Germinal center (tissue), 1 donor: ENCODE results near the gene TMEM217.
"Not testable (repeated sequence)": the region's sequence is repeated elsewhere in the genome, so short reads cannot be mapped to it uniquely, and the experiment has no call there.

Source experiments
- DNase-seq: peaks from one replicate; pipeline ENCODE4 v3.0.0; 2012; ENCODE audit warnings: mixed read lengths, low spot score

Gene TMEM217

GRCh38 chr6:37180610-37181009, 77.3 kb downstream of the TMEM217 start:
- DNase-seq: not testable (repeated sequence)

- DNase-seq: no peak
These were observed 77.9 kb downstream of the TMEM217 start for GRCh38 chr6:37180075-37180474.

DNA sequence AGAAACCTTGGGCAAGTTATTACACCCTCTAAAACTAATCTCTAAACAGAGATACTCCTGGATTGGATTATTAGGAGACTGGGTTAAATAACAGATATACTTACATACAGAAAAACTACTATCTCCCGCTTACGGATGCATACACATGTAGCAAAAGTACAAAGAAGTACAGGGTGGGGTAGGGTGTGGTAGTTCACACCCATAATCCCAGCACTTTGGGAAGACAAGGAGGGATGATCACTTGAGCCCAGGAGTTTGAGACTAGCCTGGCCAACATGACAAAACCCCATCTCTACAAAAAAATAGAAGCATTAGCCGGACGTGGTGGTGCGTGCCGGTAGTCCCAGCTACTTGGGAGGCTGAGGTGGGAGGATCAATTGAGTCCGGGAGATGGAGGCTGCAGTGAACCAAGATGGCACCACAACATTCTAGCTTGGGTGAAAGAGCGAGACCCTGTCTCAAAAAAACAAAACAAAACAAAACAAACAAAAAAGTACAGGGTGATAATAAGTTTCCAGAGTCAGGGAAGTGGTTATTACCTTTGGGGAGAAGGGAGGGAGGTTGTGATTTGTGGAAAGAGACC, 79.9 kb downstream of the TMEM217 start:
- no peak for DNase-seq

DNA sequence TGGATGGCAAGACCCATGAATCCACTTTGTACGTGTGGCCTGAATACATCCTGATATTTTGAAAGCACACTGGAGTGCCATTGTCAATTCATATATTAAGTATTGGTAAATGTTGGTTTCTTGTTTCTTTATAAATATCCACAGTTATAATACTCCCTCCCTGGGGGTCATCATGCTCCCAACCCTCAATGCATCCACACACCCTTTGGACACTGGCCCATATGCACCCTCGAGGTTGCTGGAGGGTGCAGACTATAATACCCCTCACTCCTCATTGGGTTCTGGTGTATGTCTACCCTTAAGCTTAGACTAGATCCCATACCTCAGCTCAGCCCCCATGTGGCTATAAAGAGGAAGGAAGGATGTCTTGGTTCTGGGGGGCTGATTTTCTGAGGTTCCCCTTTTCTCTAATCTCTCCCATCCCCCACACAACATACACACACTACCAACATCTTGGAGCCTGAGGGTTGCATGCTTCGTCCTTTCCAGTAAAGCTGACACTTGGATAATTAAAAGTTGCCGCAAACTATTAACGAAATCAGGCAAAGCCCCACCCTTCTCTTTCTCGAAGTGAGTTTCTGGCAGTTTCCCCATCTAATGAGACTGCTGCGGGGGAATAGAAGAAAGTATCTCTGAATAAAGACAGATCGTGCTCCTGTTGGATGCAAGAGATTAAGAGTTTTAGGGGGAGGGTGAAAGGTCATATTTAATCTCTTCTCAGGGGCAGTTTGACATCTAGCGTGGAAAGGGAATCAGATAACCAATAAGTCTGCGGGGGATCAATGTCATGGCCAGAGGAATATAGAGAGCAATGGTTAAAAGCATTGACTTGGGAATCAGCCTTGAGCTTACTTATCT, 80.6 kb downstream of the TMEM217 start:
- DNase-seq: peak; percentile 71

GRCh38 chr6:37176268-37177076, 81.5 kb downstream of the TMEM217 start:
- no peak for DNase-seq

DNA sequence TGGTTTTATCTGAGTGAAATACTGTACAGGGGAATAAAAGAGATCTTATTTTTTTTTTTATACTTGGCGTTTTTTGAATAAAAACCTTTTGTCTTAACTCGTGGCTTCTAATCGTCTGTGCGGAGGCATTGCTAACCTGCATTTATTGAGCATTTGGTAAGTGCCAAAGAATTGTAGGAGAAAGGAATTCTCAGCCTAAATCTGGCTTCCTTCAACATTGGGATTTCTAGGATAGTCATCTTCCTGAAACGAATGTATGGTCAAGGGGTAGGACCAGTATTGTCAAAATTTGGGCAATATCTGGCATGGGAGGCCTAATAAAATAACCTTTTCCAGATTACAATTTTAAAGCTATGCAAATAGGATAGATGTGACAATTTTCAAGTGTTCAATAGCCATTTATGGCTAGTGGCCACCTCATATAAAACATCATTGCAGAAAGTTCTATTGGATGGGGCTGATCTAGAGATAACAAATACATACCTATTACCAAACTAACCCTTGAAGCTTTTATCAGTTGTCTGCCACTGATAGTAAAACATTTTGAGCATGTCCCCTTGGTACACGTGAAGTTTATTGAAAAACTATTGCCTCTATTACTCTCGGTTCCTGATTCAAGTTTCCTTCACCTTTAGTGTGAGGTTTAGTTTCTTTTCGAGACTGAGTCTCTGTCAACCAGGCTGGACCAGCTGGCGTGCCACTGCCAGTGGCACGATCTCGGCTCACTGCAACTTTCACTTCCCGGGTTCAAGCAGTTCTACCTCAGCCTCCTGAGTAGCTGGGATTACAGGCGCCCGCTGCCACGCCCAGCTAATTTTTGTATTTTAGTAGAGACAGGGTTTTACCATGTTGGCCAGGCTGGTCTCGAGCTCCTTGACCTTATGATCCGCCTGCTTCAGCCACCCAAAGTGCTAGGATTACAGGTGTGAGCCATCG, 82.3 kb downstream of the TMEM217 start:
- peak; percentile 50 for DNase-seq

- no peak for DNase-seq
These were observed 83.2 kb downstream of the TMEM217 start for GRCh38 chr6:37174515-37175331.

DNA sequence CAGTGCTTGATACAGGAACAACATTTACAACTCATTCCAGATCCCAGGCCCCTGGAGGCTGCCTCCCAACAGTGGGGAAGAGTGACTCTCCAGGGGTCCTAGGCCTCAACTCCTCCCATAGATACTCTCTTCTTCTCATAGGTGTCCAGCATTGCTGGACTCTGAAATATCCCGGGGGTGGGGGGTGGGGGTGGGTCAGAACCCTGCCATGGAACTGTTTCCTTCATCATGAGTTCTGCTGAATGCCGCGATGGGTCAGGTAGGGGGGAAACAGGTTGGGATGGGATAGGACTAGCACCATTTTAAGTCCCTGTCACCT, 83.8 kb downstream of the TMEM217 start:
- DNase-seq: no peak

- DNase-seq: no peak
These were observed 84.3 kb downstream of the TMEM217 start for GRCh38 chr6:37173493-37174195.

GRCh38 chr6:37172912-37173492, 84.9 kb downstream of the TMEM217 start:
- no peak for DNase-seq

GRCh38 chr6:37171970-37172812, 85.8 kb downstream of the TMEM217 start:
- DNase-seq: peak; percentile 84

- peak; percentile 32 for DNase-seq
These were observed 86.6 kb downstream of the TMEM217 start for GRCh38 chr6:37171201-37171969.

GRCh38 chr6:37170273-37171200, 87.4 kb downstream of the TMEM217 start:
- peak; percentile 60 for DNase-seq

DNA sequence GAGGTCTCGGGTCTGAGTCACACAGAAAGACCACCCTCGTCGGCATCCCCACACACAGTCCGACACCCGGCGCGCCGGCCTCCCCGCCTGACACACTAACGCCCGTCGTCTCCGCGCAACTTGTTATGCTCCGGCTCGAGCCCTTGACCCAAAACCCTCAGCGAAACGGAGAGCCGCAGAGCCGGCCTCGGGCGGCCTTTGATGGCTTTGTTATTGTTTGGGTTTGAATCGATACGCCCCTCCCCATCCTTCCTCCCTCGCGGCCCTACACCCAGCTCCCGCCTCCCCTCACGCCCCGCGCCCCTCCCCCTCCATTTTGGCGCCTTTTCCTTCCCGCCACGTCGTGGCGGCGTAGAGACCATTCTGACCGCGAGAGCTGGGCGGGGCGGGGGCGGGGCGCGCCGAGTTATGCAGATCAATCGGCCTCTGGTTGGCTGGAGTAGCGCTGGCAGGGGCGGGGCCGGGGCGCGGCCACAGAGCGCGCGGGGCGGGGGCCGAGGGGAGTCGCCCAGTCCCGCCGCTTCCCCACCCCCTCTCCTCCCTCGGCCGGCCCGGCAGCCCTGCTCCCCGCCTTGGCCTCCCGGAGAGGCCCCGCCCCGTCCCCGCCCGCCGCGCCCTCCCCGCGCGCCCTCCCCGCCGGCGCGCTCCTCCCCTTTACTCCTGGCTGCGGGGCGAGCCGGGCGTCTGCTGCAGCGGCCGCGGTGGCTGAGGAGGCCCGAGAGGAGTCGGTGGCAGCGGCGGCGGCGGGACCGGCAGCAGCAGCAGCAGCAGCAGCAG, 88.3 kb downstream of the TMEM217 start, which contains the start of gene PIM1:
Gene PIM1, plus strand, starts transcription at position 657 of the 777 bp plus-strand sequence. CDS start 424 bp downstream, outside the sequence.
- peak; percentile 98 for DNase-seq

DNA sequence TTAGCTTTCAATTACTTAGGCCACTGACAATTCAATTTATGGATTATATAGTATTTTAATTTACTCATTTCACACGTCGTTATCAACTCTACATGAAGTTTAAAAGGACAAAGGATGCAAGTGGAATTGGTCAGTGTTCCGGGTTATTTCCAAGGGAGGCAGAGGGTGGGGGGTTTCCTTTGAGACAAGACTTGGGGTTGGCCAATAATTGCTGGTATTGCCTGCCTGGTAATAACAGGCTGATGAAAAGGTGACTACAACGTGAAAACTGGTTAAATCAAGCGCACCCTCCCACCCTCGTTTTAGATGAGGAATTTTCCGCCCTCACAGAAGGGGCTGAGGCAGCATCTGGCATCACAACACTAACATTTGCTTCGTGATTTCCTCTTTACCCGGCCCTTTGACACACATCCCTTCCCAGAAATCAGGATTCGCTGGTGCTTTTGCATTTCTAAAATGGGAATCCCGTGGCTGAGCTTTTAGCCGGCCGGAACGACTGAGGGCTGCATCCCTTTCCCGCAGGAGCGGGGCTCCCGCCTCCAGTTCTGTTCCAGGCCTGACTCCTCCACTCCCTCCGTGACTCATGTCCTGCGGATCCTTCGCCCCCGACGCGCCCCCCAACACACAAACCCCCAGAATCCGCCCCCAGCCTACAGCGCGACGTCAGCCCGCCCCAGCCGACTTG, 89.0 kb downstream of the TMEM217 start:
- DNase-seq: peak; percentile 37
